SK-N-SH (cell line): ENCODE results near the gene SYT7.

ENCODE experiments used
- CTCF ChIP-seq: fragments of 200-600 bp; sonication (generic); IDR thresholded peaks from 2 replicates; pipeline ENCODE4 v1.6.1; 2017; ENCODE audit warnings: antibody characterized with exemption, mild to moderate bottlenecking, moderate library complexity
- EP300 ChIP-seq, 2 experiments: IDR thresholded peaks; 2 replicates each; pipeline versions ENCODE4 v1.4.0 to v1.6.1; 2012; ENCODE audit warnings: borderline replicate concordance in 1 of 2, low read depth in 1 of 2, low read length in 1 of 2
- EZH2phosphoT487 ChIP-seq: fragments of 200-600 bp; sonication (generic); IDR thresholded peaks from 2 replicates; pipeline ENCODE4 v1.6.1; 2017; ENCODE audit warnings: low read depth, mixed run types, mild to moderate bottlenecking, antibody characterized with exemption, moderate library complexity, borderline replicate concordance
- FOXM1 ChIP-seq: IDR thresholded peaks from 2 replicates; pipeline ENCODE4 v1.4.0; 2012; ENCODE audit warnings: low read depth, mild to moderate bottlenecking
- GABPA ChIP-seq: IDR thresholded peaks from 2 replicates; pipeline ENCODE4 v1.4.0; 2012; ENCODE audit warnings: low read depth, mild to moderate bottlenecking
- GATA2 ChIP-seq: sonication (generic); formaldehyde crosslinking; IDR thresholded peaks from 2 replicates; pipeline ENCODE4 v1.5.0; 2020; ENCODE audit warnings: mild to moderate bottlenecking, missing genetic modification reagents
- JUND ChIP-seq: IDR thresholded peaks from 2 replicates; pipeline ENCODE4 v1.4.0; 2012
- MAX ChIP-seq: IDR thresholded peaks from 2 replicates; pipeline ENCODE4 v1.4.0; 2012; ENCODE audit warnings: low read depth
- MXI1 ChIP-seq: IDR thresholded peaks from 2 replicates; pipeline ENCODE4 v1.6.1; 2012; ENCODE audit warnings: mild to moderate bottlenecking, low read depth, low read length, improper control_type of control experiment
- PBX3 ChIP-seq: IDR thresholded peaks from 2 replicates; pipeline ENCODE4; 2012
- POLR2AphosphoS5 ChIP-seq: IDR thresholded peaks from 2 replicates; pipeline ENCODE4 v1.6.1; 2012; ENCODE audit warnings: low read depth, low read length
- RAD21 ChIP-seq: IDR thresholded peaks from 2 replicates; pipeline ENCODE4 v1.6.1; 2012; ENCODE audit warnings: mild to moderate bottlenecking, low read length
- TCF12 ChIP-seq: IDR thresholded peaks from 2 replicates; pipeline ENCODE4 v1.4.0; 2012

- TF ChIP-seq CTCF = no peak
- TF ChIP-seq JUND = no peak
- TF ChIP-seq EZH2phosphoT487 = no peak
- no peak for TF ChIP-seq POLR2AphosphoS5
- TF ChIP-seq MXI1 = no peak
- TF ChIP-seq EP300 (IDR thresholded peaks at IDR 0.05; ENCODE audit: borderline replicate concordance in 1 of 2, low read depth in 1 of 2, low read length in 1 of 2) = no peak
- no peak for TF ChIP-seq MAX
- TF ChIP-seq GATA2 (CRISPR knock-in tag) = no peak
- TF ChIP-seq PBX3 = no peak
- TF ChIP-seq TCF12 = no peak
- TF ChIP-seq GABPA = no peak
- TF ChIP-seq RAD21 = no peak
- TF ChIP-seq FOXM1 = no peak
These were observed 30.1 kb downstream of the SYT7 start for GRCh38 chr11:61550665-61551227.
